Measurements from ENCODE around the gene SRC.

Gene SRC

GRCh38 chr20:37408302-37409193 is 62.6 kb downstream of the SRC start:
- DNase-seq (ENCODE audit: low read depth) = no peak
- no peak overlapping the region for H3K4me3 ChIP-seq (ENCODE audit: low read depth, low read length)
- no peak for TF ChIP-seq CTCF (IDR thresholded peaks at IDR 0.05; ENCODE audit: control insufficient read depth, extremely low read depth, insufficient read depth)

GRCh38 chr20:37411408-37412219 is 65.7 kb downstream of the SRC start:
- H3K4me3 ChIP-seq (ENCODE audit: low read depth, low read length) = no peak overlapping the region
- DNase-seq (ENCODE audit: low read depth) = no peak

GRCh38 chr20:37413023-37413334 is 67.0 kb downstream of the SRC start:
- TF ChIP-seq CTCF (IDR thresholded peaks at IDR 0.05; ENCODE audit: control insufficient read depth, extremely low read depth, insufficient read depth) = no peak
- H3K4me3 ChIP-seq (ENCODE audit: low read depth, low read length) = no peak overlapping the region
- no peak for DNase-seq (ENCODE audit: low read depth)

More at GRCh38 chr20:37411408-37412219, 65.7 kb downstream of the SRC start:
- no peak for TF ChIP-seq CTCF (IDR thresholded peaks at IDR 0.05; ENCODE audit: control insufficient read depth, extremely low read depth, insufficient read depth)

GRCh38 chr20:37413379-37413778 is 67.4 kb downstream of the SRC start:
- DNase-seq (ENCODE audit: low read depth) = no peak

GRCh38 chr20:37414224-37415035 is 68.5 kb downstream of the SRC start:
- TF ChIP-seq CTCF (IDR thresholded peaks at IDR 0.05; ENCODE audit: control insufficient read depth, extremely low read depth, insufficient read depth) = no peak
- DNase-seq (ENCODE audit: low read depth) = no peak
- no peak overlapping the region for H3K4me3 ChIP-seq (ENCODE audit: low read depth, low read length)

More at GRCh38 chr20:37413379-37413778, 67.4 kb downstream of the SRC start:
- H3K4me3 ChIP-seq (ENCODE audit: low read depth, low read length) = no peak overlapping the region
- TF ChIP-seq CTCF (IDR thresholded peaks at IDR 0.05; ENCODE audit: control insufficient read depth, extremely low read depth, insufficient read depth) = no peak
